GM12878 (cell line): ENCODE results near the gene UBQLN1.

Source experiments
- CHD2 ChIP-seq: IDR thresholded peaks from 2 replicates; pipeline ENCODE4 v1.6.1; 2011; ENCODE audit warnings: low read depth, low read length, improper control_type of control experiment, borderline replicate concordance
- GABPA ChIP-seq: IDR thresholded peaks from 2 replicates; pipeline ENCODE4 v1.6.1; 2014; ENCODE audit warnings: antibody characterized with exemption, low read depth, mild to moderate bottlenecking, inconsistent platforms
- HDAC6 ChIP-seq: fragments of 200-600 bp; sonication (generic); IDR thresholded peaks from one replicate; pipeline ENCODE4 v1.8.0; 2017; ENCODE audit warnings: antibody characterized with exemption; ENCODE audit not compliant: unreplicated experiment
- JUND ChIP-seq: IDR thresholded peaks from 2 replicates; pipeline ENCODE4 v1.6.1; 2012; ENCODE audit warnings: low read depth, mild to moderate bottlenecking, low read length, improper control_type of control experiment, moderate library complexity
- NBN ChIP-seq: fragments of 450-650 bp; IDR thresholded peaks from 2 replicates; pipeline ENCODE4 v1.6.1; 2016
- NFYB ChIP-seq: IDR thresholded peaks from 2 replicates; pipeline ENCODE4 v1.6.1; 2011; ENCODE audit warnings: low read depth, mild to moderate bottlenecking, low read length, improper control_type of control experiment, moderate library complexity; ENCODE audit not compliant: insufficient read depth
- RAD21 ChIP-seq: IDR thresholded peaks from 2 replicates; pipeline ENCODE4 v1.6.1; 2011; ENCODE audit warnings: mild to moderate bottlenecking, low read depth, low read length, moderate library complexity; ENCODE audit not compliant: insufficient read depth
- SMAD1 ChIP-seq: fragments of 450-650 bp; IDR thresholded peaks from 2 replicates; pipeline ENCODE4 v1.6.1; 2018; ENCODE audit warnings: mild to moderate bottlenecking, low read depth; ENCODE audit not compliant: partially characterized antibody
- TF ChIP-seq, protein P1 (sequence below): fragments of 150-350 bp; IDR thresholded peaks from 2 replicates; pipeline ENCODE4 v1.6.1; 2016; ENCODE audit warnings: low read depth, low read length
- TF ChIP-seq, protein P2 (sequence below), 3 experiments: IDR thresholded peaks in 2 of 3; conservative IDR thresholded peaks in 1 of 3; 2 replicates each; pipeline ENCODE4 v1.5.1; 2011; ENCODE audit warnings: low read depth in 3 of 3, low read length in 3 of 3, mild to moderate bottlenecking in 3 of 3, control low read depth in 2 of 3, moderate library complexity in 2 of 3, inconsistent platforms in 1 of 3, mixed read lengths in 1 of 3; ENCODE audit not compliant: control insufficient read depth in 2 of 3, insufficient read depth in 1 of 3; ENCODE audit errors: extremely low read depth in 1 of 3
- TF ChIP-seq, protein P3 (sequence below): IDR thresholded peaks from 2 replicates; pipeline ENCODE4 v1.6.1; 2011; ENCODE audit warnings: low read depth, low read length, improper control_type of control experiment, borderline replicate concordance
- TF ChIP-seq, protein P4 (sequence below): IDR thresholded peaks from 2 replicates; pipeline ENCODE4 v1.6.1; 2012; ENCODE audit warnings: low read depth, low read length, improper control_type of control experiment

DNA sequence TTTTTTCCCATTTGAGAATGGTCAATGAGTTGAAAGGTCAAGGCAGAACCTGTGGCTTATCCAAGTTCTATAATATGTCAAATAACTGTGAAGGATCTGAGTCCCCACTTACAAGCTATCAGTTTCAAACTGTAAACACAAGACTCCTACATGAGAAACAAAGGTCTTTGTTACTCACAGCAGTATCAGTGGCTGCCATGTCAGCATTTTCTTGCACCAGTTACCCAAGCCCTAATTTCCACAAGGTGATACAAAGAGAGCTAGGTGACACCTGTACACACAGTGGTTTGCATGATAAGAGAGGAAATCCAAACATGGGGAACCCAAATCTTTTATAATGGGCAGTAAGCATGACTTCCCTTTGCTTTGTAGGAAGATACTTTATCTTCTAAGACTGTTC lies 8.0 kb upstream of the UBQLN1 start:
- TF ChIP-seq, protein P1, sequence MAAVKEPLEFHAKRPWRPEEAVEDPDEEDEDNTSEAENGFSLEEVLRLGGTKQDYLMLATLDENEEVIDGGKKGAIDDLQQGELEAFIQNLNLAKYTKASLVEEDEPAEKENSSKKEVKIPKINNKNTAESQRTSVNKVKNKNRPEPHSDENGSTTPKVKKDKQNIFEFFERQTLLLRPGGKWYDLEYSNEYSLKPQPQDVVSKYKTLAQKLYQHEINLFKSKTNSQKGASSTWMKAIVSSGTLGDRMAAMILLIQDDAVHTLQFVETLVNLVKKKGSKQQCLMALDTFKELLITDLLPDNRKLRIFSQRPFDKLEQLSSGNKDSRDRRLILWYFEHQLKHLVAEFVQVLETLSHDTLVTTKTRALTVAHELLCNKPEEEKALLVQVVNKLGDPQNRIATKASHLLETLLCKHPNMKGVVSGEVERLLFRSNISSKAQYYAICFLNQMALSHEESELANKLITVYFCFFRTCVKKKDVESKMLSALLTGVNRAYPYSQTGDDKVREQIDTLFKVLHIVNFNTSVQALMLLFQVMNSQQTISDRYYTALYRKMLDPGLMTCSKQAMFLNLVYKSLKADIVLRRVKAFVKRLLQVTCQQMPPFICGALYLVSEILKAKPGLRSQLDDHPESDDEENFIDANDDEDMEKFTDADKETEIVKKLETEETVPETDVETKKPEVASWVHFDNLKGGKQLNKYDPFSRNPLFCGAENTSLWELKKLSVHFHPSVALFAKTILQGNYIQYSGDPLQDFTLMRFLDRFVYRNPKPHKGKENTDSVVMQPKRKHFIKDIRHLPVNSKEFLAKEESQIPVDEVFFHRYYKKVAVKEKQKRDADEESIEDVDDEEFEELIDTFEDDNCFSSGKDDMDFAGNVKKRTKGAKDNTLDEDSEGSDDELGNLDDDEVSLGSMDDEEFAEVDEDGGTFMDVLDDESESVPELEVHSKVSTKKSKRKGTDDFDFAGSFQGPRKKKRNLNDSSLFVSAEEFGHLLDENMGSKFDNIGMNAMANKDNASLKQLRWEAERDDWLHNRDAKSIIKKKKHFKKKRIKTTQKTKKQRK = no peak
- TF ChIP-seq CHD2 (no peak), NFYB (no peak), HDAC6 (no peak), GABPA (no peak), NBN (no peak), SMAD1 (no peak), RAD21 (no peak), JUND (no peak)
- TF ChIP-seq, protein P2, sequence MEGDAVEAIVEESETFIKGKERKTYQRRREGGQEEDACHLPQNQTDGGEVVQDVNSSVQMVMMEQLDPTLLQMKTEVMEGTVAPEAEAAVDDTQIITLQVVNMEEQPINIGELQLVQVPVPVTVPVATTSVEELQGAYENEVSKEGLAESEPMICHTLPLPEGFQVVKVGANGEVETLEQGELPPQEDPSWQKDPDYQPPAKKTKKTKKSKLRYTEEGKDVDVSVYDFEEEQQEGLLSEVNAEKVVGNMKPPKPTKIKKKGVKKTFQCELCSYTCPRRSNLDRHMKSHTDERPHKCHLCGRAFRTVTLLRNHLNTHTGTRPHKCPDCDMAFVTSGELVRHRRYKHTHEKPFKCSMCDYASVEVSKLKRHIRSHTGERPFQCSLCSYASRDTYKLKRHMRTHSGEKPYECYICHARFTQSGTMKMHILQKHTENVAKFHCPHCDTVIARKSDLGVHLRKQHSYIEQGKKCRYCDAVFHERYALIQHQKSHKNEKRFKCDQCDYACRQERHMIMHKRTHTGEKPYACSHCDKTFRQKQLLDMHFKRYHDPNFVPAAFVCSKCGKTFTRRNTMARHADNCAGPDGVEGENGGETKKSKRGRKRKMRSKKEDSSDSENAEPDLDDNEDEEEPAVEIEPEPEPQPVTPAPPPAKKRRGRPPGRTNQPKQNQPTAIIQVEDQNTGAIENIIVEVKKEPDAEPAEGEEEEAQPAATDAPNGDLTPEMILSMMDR (IDR thresholded peaks at IDR 0.05 in 2 of 3, conservative IDR thresholded peaks at IDR 0.05 in 1 of 3; ENCODE audit: control insufficient read depth in 2 of 3, extremely low read depth in 1 of 3, insufficient read depth in 1 of 3, low read depth in 3 of 3, low read length in 3 of 3) = no peak
- TF ChIP-seq, protein P3, sequence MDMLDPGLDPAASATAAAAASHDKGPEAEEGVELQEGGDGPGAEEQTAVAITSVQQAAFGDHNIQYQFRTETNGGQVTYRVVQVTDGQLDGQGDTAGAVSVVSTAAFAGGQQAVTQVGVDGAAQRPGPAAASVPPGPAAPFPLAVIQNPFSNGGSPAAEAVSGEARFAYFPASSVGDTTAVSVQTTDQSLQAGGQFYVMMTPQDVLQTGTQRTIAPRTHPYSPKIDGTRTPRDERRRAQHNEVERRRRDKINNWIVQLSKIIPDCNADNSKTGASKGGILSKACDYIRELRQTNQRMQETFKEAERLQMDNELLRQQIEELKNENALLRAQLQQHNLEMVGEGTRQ = no peak
- TF ChIP-seq, protein P4, sequence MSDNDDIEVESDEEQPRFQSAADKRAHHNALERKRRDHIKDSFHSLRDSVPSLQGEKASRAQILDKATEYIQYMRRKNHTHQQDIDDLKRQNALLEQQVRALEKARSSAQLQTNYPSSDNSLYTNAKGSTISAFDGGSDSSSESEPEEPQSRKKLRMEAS = no peak
